HEK293 (cell line): Measurements from ENCODE around the gene SIK3.

Source experiments
- CTCF ChIA-PET: fragments of 350-600 bp; formaldehyde crosslinking; extraction: SDS; loops from one replicate; lab custom pipeline; 2021; ENCODE audit warnings: antibody characterized with exemption; lab: Yijun Ruan, JAX
- POLR2A ChIA-PET: fragments of 300-600 bp; formaldehyde crosslinking; extraction: SDS; loops from one replicate; lab custom pipeline; 2020; ENCODE audit warnings: antibody characterized with exemption, inconsistent platforms; lab: Yijun Ruan, JAX
- H3K27ac ChIP-seq: fragments of 200-500 bp; sonication (Bioruptor generic); 2 replicates; pipeline ENCODE4 v1.5.1; 2014; ENCODE audit warnings: low read depth, low read length, control low read depth, inconsistent platforms; ENCODE audit errors: extremely low read depth
- H3K36me3 ChIP-seq, 2 experiments: fragments of 200-500 bp in 1 of 2; sonication (Bioruptor generic) in 1 of 2; 1 replicate in 1 of 2; 2 replicates in 1 of 2; pipeline ENCODE4 v1.5.1; 2014 to 2017; ENCODE audit warnings: inconsistent platforms in 2 of 2, low read length in 2 of 2; ENCODE audit not compliant: control insufficient read depth in 2 of 2, insufficient read depth in 1 of 2
- H3K4me1 ChIP-seq: fragments of 200-500 bp; sonication (Bioruptor generic); 2 replicates; pipeline ENCODE4 v1.5.1; 2014; ENCODE audit warnings: mild to moderate bottlenecking, low read length, inconsistent platforms; ENCODE audit not compliant: control insufficient read depth, insufficient read depth
- H3K4me3 ChIP-seq: 2 replicates; pipeline ENCODE4 v1.5.1; 2011; ENCODE audit warnings: low read depth, mild to moderate bottlenecking, control low read depth, low read length, moderate library complexity
- H3K9me3 ChIP-seq: fragments of 200-500 bp; sonication (Bioruptor generic); 2 replicates; pipeline ENCODE4 v1.5.1; 2014; ENCODE audit warnings: low read depth, low read length, inconsistent platforms; ENCODE audit not compliant: control insufficient read depth, insufficient read depth
- BCL11A ChIP-seq: fragments of 450-650 bp; formaldehyde crosslinking; IDR thresholded peaks from 2 replicates; pipeline ENCODE4 v1.5.1; 2016; ENCODE audit warnings: low read depth, missing biosample characterization, missing genetic modification characterization
- BCL11B ChIP-seq: fragments of 450-650 bp; formaldehyde crosslinking; IDR thresholded peaks from 2 replicates; pipeline ENCODE4 v1.5.1; 2016; ENCODE audit warnings: low read depth, missing biosample characterization, missing genetic modification characterization
- FEZF1 ChIP-seq: fragments of 450-650 bp; formaldehyde crosslinking; IDR thresholded peaks from 2 replicates; pipeline ENCODE4 v1.5.1; 2016; ENCODE audit warnings: missing biosample characterization, missing genetic modification characterization
- KLF17 ChIP-seq: fragments of 450-650 bp; formaldehyde crosslinking; IDR thresholded peaks from 2 replicates; pipeline ENCODE4 v1.5.1; 2016; ENCODE audit warnings: missing biosample characterization, missing genetic modification characterization
- KLF7 ChIP-seq: fragments of 450-650 bp; formaldehyde crosslinking; IDR thresholded peaks from 2 replicates; pipeline ENCODE4 v1.5.1; 2016; ENCODE audit warnings: missing biosample characterization, missing genetic modification characterization, borderline replicate concordance
- KLF9 ChIP-seq: fragments of 450-650 bp; formaldehyde crosslinking; IDR thresholded peaks from 2 replicates; pipeline ENCODE4 v1.5.1; 2016; ENCODE audit warnings: missing biosample characterization, missing genetic modification characterization, low read depth
- MYNN ChIP-seq: fragments of 450-650 bp; formaldehyde crosslinking; IDR thresholded peaks from 2 replicates; pipeline ENCODE4 v1.5.1; 2016; ENCODE audit warnings: missing biosample characterization, missing genetic modification characterization, borderline replicate concordance
- PRDM4 ChIP-seq: fragments of 450-650 bp; formaldehyde crosslinking; IDR thresholded peaks from 2 replicates; pipeline ENCODE4 v1.5.1; 2017; ENCODE audit warnings: missing biosample characterization, missing genetic modification characterization
- RBAK ChIP-seq: fragments of 450-650 bp; formaldehyde crosslinking; IDR thresholded peaks from 2 replicates; pipeline ENCODE4 v1.5.1; 2016; ENCODE audit warnings: missing biosample characterization, missing genetic modification characterization
- SCRT1 ChIP-seq: fragments of 450-650 bp; formaldehyde crosslinking; IDR thresholded peaks from 2 replicates; pipeline ENCODE4 v1.5.1; 2016; ENCODE audit warnings: missing biosample characterization, missing genetic modification characterization, borderline replicate concordance
- ZBTB8A ChIP-seq: fragments of 450-650 bp; formaldehyde crosslinking; IDR thresholded peaks from 2 replicates; pipeline ENCODE4 v1.5.1; 2016; ENCODE audit warnings: missing biosample characterization, missing genetic modification characterization
- ZFP69B ChIP-seq: fragments of 450-650 bp; formaldehyde crosslinking; IDR thresholded peaks from 2 replicates; pipeline ENCODE4 v1.5.1; 2016; ENCODE audit warnings: missing biosample characterization, missing genetic modification characterization
- ZNF138 ChIP-seq: fragments of 450-650 bp; formaldehyde crosslinking; IDR thresholded peaks from 2 replicates; pipeline ENCODE4 v1.5.1; 2016; ENCODE audit warnings: missing biosample characterization, missing genetic modification characterization, borderline replicate concordance
- ZNF174 ChIP-seq: fragments of 450-650 bp; formaldehyde crosslinking; IDR thresholded peaks from 2 replicates; pipeline ENCODE4 v1.5.0; 2017; ENCODE audit warnings: missing biosample characterization, mild to moderate bottlenecking, missing genetic modification characterization
- ZNF239 ChIP-seq: fragments of 450-650 bp; formaldehyde crosslinking; IDR thresholded peaks from 2 replicates; pipeline ENCODE4 v1.5.1; 2016; ENCODE audit warnings: missing biosample characterization, missing genetic modification characterization
- ZNF341 ChIP-seq: fragments of 450-650 bp; formaldehyde crosslinking; IDR thresholded peaks from 2 replicates; pipeline ENCODE4; 2016; ENCODE audit warnings: low read depth, missing biosample characterization, missing genetic modification characterization
- ZNF426 ChIP-seq: fragments of 450-650 bp; formaldehyde crosslinking; IDR thresholded peaks from 2 replicates; pipeline ENCODE4 v1.5.1; 2017; ENCODE audit warnings: missing biosample characterization, missing genetic modification characterization, mild to moderate bottlenecking, inconsistent platforms, moderate library complexity
- ZNF548 ChIP-seq: fragments of 450-650 bp; formaldehyde crosslinking; IDR thresholded peaks from 2 replicates; pipeline ENCODE4 v1.5.1; 2016; ENCODE audit warnings: missing biosample characterization, missing genetic modification characterization
- ZNF558 ChIP-seq: fragments of 450-650 bp; formaldehyde crosslinking; IDR thresholded peaks from 2 replicates; pipeline ENCODE4 v1.5.1; 2016; ENCODE audit warnings: missing biosample characterization, missing genetic modification characterization
- ZSCAN5A ChIP-seq: fragments of 450-650 bp; formaldehyde crosslinking; IDR thresholded peaks from 2 replicates; pipeline ENCODE4 v1.5.1; 2016; ENCODE audit warnings: missing biosample characterization, missing genetic modification characterization

The SIK3 gene

GRCh38 chr11:116857936-116858335 is 240.3 kb downstream of the SIK3 start:
- Histone ChIP-seq H3K27ac (no peak overlapping the region), H3K4me3 (no peak overlapping the region), H3K36me3 (peaks cover 0 to 75% of the 10 kb centered on the region in 2 experiments; a peak in 2 of 3 replicates), H3K4me1 (no peaks in the 10 kb centered on the region), H3K9me3 (no peaks in the 10 kb centered on the region)
- TF ChIP-seq ZNF239 (tag by site-specific recombination) (no peak), ZNF138 (tag by site-specific recombination) (no peak), SCRT1 (tag by site-specific recombination) (no peak), KLF7 (no peak), ZBTB8A (no peak), ZNF341 (tag by site-specific recombination) (no peak), KLF9 (tag by site-specific recombination) (no peak), ZNF548 (no peak), ZNF174 (tag by site-specific recombination) (no peak), RBAK (tag by site-specific recombination) (no peak), ZNF426 (tag by site-specific recombination) (no peak), PRDM4 (tag by site-specific recombination) (no peak), ZFP69B (tag by site-specific recombination) (no peak), KLF17 (tag by site-specific recombination) (no peak)
- ChIA-PET CTCF (interaction anchor here (0.9 kb wide), 1 partner anchor 22 kb away, joined by 4 read pairs; no protein-coding TSS in a partner anchor), POLR2A (no interaction called here)

- H3K4me3 ChIP-seq: no peak overlapping the region
- peaks cover 0 to 69% of the 10 kb centered on the region in 2 experiments; a peak in 1 of 3 replicates for H3K36me3 ChIP-seq
- ChIA-PET POLR2A (no interaction called here), CTCF (interaction anchor here (0.6 kb wide), 1 partner anchor 367 kb away, joined by 5 read pairs; no protein-coding TSS in a partner anchor)
- no peaks in the 10 kb centered on the region for H3K9me3 ChIP-seq
- no peak for TF ChIP-seq ZNF558 (tag by site-specific recombination)
- TF ChIP-seq BCL11A: no peak
- no peak for TF ChIP-seq BCL11B (tag by site-specific recombination)
- no peak for TF ChIP-seq MYNN (tag by site-specific recombination)
- TF ChIP-seq ZBTB8A: no peak
- no peak for TF ChIP-seq FEZF1 (tag by site-specific recombination)
- TF ChIP-seq ZSCAN5A (tag by site-specific recombination): no peak
- no peaks in the 10 kb centered on the region for H3K4me1 ChIP-seq
- no peak overlapping the region for H3K27ac ChIP-seq
Measured at GRCh38 chr11:116857316-116857715, 240.9 kb downstream of the SIK3 start.
